Transverse colon (tissue), 4 donors: ENCODE measurements around the gene ECT2L.

Experiments
- POLR2A ChIP-seq: fragments of 450-650 bp; IDR thresholded peaks from one replicate; pipeline ENCODE4 v1.6.1; 2016; ENCODE audit warnings: antibody characterized with exemption, mild to moderate bottlenecking, moderate library complexity
- POLR2AphosphoS5 ChIP-seq, 3 donors: sonication (generic); formaldehyde crosslinking; IDR thresholded peaks; one replicate each; pipeline ENCODE4 v1.6.1; 2016; ENCODE audit warnings: antibody characterized with exemption in 3 of 3
- TF ChIP-seq, protein P1 (sequence below), 5 experiments: fragments of 200-600 bp in 3 of 5; fragments of 450-650 bp in 2 of 5; sonication (generic) in 3 of 5; IDR thresholded peaks; 1 replicate in 2 of 5; 2 replicates in 3 of 5; pipeline ENCODE4 v1.5.1; 2016 to 2017; ENCODE audit warnings: antibody characterized with exemption in 5 of 5, inconsistent platforms in 3 of 5, mild to moderate bottlenecking in 2 of 5, moderate library complexity in 1 of 5

- TF ChIP-seq, protein P1, sequence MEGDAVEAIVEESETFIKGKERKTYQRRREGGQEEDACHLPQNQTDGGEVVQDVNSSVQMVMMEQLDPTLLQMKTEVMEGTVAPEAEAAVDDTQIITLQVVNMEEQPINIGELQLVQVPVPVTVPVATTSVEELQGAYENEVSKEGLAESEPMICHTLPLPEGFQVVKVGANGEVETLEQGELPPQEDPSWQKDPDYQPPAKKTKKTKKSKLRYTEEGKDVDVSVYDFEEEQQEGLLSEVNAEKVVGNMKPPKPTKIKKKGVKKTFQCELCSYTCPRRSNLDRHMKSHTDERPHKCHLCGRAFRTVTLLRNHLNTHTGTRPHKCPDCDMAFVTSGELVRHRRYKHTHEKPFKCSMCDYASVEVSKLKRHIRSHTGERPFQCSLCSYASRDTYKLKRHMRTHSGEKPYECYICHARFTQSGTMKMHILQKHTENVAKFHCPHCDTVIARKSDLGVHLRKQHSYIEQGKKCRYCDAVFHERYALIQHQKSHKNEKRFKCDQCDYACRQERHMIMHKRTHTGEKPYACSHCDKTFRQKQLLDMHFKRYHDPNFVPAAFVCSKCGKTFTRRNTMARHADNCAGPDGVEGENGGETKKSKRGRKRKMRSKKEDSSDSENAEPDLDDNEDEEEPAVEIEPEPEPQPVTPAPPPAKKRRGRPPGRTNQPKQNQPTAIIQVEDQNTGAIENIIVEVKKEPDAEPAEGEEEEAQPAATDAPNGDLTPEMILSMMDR (IDR thresholded peaks at IDR 0.05) = peak in 2 of 5 experiments; percentile 36
- TF ChIP-seq POLR2AphosphoS5 (IDR thresholded peaks at IDR 0.05) (peak; percentile 62 to 79 (median 69)), POLR2A (peak; percentile 70)
These were observed 22.5 kb upstream of the ECT2L start, which contains the start of gene CCDC28A for GRCh38 chr6:138773177-138774091.
